ENCODE data around the gene CCDC89. TPM values are rescaled to one million over a fixed set of nuclear protein-coding genes. Genes with fewer than 3 reads are reported as not detected.
"Not testable (repeated sequence)": the region's sequence is repeated elsewhere in the genome, so short reads cannot be mapped to it uniquely, and the experiment has no call there.

Gene CCDC89
- total RNA-seq, 2 donors from 2014 or later: 1.3 to 2.5 TPM

DNA sequence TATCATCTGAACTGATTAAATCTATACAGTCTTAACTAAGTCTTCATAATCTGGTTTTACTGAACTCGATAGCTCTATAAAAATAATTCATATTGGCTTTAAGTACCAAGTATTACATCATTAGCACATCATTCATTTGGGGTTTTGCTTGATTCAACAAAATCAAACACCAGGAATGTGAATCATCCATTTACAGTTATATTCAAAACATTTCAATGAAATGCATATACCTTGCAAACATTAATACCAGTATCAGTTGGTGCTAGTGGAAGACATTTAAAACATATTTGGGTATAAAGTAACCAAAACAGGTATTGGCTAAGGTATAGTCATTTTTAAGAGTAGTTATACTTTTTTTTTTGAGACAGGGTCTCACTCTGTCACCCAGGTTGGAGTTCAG, 12.2 kb upstream of the CCDC89 start:
- DNase-seq (ENCODE audit: low spot score): no peak
- intact Hi-C loops (cut with DNase I): loop anchor here in 1 of 2 donors (10.0 kb wide), 1 partner anchor 117 kb away; the partner anchor contains the start of gene SYTL2

DNA sequence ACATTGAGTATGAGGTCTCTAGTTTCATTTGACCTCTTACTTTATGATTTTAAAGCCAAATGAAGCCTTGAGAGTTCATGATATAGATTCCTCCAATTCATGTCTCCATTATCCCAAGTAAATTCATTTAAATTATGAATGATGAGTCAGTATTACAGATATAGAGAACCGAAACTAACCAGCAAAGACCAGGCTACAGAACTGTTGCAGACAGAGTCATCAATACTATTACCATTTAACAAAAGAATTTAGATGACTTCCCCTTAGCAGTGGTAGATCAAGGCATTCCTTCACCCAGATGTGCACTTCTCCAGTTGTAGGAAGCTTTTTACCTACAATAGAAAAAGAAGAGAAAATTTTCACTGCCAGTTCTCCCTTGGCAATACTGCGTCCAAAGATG, 11.8 kb upstream of the CCDC89 start:
- DNase-seq (ENCODE audit: low spot score): no peak
- intact Hi-C loops (cut with DNase I): loop anchor here in 1 of 2 donors (10.0 kb wide), 1 partner anchor 117 kb away; the partner anchor contains the start of gene SYTL2

DNA sequence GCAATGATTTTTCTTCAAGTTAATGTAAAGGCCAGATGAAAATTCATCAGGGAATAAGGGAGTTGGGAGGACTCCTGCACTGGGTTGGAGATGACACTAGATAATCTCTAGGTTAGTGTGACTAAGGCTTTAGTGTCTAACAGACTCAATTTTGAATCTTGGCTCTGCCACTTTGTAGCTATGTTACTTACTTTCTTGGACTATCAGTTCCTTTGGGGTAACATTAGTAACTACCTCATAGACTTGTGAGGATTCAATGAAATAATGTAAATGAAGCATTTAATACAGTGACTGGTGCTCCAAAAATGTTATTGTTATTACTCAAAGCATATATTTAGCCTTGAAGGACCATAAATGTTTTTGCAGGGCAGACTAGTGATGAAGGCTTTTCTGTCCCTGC, 9.6 kb upstream of the CCDC89 start:
- intact Hi-C loops (cut with DNase I): loop anchor here in 1 of 2 donors (10.0 kb wide), 1 partner anchor 119 kb away; the partner anchor contains the start of gene SYTL2
- DNase-seq (ENCODE audit: low spot score): no peak

- intact Hi-C loops (cut with DNase I): loop anchor here in 1 of 2 donors (10.0 kb wide), 1 partner anchor 120 kb away; the partner anchor contains the start of gene SYTL2
- DNase-seq (ENCODE audit: low spot score): no peak
Measured at GRCh38 chr11:85694385-85694980, 8.5 kb upstream of the CCDC89 start.

DNA sequence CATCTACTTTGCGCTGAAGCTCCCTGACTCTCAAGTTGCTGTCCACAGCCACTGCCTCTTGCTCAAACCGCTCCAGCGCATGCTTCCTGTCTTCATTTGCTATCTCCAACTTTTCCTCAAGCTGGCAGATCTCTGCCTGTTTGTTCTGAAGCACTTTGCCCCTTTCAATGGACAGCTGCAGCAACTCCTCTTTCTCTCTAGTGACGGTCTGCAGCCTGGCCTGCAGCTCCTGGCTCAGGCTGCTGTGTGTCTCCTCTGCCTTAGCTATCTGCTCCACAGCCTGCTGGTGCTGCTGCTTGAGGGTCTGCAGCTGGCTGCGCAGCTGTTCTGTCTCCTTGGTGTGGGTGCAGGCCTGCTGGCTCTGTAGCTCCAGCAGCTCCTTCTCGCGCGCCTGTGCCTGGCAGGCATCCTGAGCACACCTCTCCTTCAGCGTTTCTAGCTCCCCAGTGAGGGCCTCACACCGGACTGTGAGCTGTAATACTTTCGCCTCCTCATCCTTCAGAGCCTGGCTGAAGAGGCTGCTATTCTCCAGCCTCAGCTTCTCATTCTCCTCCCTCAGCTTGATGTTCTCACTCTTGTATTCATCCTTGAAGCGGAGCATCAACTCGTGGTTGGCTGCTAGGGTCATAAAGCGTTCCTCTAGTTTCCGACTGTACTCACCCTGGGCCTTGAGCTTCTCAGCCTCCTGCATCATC, 723 bp downstream of the CCDC89 start:
- peak; percentile 74 for DNase-seq (ENCODE audit: low spot score)
- intact Hi-C loops (cut with DNase I): no loop called here

DNA sequence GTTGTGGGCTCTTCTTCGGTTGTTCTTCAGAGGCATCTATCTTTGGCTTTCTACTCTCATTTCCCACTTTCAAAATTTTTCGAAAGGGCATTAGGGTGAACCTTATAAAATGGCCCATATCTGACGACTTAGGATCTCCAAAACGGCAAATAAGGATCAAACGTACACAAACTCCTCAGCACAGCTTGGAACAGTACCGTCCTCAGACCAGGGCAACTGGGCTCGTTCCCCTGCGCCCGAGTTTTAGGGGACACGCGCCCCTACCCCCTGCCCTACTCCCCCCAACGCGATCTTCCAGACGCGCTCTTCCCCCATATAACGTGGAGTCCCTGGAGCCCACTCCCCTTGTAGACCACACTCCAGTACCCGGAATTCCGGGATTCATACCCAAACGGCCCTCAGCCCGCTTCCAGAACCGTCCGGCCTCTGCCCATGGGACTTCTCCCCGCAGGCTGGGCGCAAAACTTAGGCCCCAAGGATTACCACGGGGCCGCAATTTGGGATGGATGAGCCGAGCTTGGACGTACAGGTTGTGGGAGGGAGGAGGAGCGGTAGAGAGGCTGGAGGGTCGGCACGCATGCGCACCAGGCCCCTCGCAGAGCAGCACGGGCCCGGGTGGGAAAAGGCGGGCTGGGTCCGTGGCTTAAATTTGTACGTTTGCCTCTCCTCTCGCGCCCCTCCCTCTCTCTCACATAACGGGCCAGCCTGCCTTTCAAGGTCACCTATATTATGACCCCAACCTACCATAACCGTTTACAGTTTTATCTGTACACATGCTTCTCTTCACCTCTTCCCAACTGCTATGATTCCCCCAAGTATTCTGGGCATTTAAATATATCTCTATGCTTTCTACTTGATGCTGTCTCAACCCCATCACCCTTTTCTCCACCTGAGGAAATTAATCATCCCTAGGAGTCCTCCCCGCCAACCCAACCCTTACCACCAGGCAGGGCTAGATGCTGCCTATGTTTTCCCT, 3.4 kb downstream of the CCDC89 start:
- intact Hi-C loops (cut with DNase I): no loop called here
- peak; percentile 91 for DNase-seq (ENCODE audit: low spot score)

DNA sequence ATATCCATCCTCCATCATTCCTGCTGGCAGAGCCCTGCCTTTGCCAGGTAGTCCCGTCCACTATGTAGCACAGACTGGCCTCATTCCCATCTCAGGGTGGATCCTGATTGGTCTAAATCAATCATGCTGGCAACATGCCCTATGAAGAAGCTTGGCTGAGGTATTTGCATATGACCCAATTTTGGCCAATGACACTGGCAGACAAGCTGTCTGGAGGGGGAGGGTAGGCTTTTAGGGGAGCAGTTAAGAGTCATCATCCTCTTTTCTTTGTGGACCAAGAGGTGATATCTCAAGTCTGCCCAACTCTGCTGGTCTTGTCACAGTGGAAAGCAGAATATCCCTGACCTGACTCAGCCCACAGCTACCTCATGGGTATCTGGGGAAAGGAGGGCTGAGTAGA, 5.1 kb downstream of the CCDC89 start:
- intact Hi-C loops (cut with DNase I): no loop called here

DNA sequence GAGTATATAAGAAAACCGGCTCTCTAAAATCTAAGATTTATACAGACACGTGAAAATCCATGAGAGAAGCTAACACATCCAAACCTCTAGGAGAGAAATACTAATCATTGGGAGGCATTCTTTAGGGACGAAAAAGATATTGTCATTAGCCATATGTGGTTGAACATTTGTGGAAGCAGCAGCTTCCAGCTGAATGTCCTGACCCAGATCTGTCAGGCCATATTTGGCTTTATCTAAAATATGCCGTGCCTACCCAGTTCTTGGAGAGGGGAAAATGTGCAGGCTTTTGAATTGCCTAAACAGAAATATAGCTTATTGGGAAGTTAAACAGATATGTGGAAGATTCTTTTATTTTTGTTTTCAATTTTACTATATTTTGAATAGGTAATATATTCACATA, 6.4 kb downstream of the CCDC89 start:
- intact Hi-C loops (cut with DNase I): no loop called here
- no peak for DNase-seq (ENCODE audit: low spot score)

More for the DNA sequence above, 5.1 kb downstream of the CCDC89 start:
- DNase-seq (ENCODE audit: low spot score): no peak

GRCh38 chr11:85673393-85673792, 12.6 kb downstream of the CCDC89 start:
- intact Hi-C loops (cut with DNase I): no loop called here
- DNase-seq (ENCODE audit: low spot score): no peak

DNA sequence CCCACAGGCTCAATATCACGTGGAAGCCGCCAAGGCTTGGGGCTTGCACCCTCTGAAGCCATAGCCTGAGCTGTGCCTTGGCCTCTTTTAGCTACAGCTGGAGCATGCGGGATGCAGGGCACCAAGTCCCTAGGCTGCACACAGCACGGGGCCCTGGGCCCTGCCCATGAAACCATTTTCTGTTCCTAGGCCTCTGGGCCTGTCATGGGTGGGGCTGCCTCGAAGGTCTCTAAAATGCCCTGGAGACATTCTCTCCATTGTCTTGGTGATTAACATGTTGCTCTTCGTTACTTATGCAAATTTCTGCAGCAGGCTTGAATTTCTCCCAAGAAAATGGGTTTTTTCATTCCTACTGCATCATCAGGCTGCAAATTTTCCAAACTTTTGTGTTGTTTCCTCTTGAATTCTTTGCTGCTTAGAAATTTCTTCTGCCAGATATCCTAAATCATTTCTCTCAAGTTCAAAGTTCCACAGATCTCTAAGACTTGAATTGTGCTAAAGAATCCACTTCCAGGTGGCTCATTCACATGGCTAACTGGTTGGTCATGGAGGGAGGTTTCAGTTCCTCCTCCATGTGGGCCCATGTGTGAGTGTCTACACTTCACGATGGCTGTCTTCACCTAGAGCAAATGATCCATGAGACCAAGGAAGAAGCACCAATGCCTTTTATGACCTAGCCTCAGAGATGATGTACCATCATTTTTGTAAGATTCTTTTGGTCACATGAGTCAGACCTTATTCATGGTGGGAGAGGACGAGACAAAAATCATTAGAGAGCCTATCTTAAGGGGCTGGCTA, 13.7 kb downstream of the CCDC89 start:
- no peak for DNase-seq (ENCODE audit: low spot score)
- intact Hi-C loops (cut with DNase I): no loop called here

GRCh38 chr11:85670949-85671663, 14.9 kb downstream of the CCDC89 start:
- intact Hi-C loops (cut with DNase I); DNase-seq (ENCODE audit: low spot score): not testable (repeated sequence)

DNA sequence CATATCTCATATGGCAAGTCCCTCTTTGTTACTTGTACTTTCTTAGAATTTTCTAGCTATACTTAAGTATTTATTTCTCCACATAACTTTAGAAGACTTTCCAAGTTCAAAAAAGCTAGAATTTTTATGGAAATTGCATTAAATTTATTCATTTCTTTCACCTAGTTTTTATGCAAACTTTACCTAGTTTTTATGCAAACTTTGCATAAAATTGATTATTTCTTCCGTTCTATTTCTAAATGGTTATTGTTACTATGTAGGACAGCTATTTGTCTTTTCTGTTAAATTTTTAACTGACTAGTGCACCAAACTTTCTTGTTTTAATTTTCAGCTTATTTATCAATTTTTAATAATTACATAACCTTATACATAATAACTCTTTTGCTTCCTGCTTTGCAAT, 17.8 kb downstream of the CCDC89 start:
- intact Hi-C loops (cut with DNase I): no loop called here

GRCh38 chr11:85666687-85667086, 19.3 kb downstream of the CCDC89 start:
- intact Hi-C loops (cut with DNase I): no loop called here
- no peak for DNase-seq (ENCODE audit: low spot score)

More for the DNA sequence above, 17.8 kb downstream of the CCDC89 start:
- DNase-seq (ENCODE audit: low spot score): no peak

DNA sequence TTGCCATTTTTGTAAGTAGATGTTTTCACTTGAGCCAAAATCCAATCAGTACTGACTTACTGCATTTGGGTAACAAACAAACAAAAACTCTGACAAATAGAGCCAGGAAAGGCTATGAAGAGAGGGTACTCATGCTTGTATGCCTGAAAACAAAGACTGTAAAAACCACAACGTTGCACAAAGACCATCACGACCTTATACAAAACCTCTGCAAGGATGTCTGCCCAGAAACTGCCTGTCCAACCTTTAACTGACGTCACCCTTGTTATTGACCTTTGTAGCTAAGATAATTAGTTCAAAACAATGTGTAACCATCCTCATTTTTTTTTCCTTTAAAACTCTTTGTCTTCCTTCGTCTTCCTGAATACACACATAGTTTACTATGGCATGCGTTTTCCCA, 20.3 kb downstream of the CCDC89 start:
- DNase-seq (ENCODE audit: low spot score): no peak
- intact Hi-C loops (cut with DNase I): no loop called here

- peak; percentile 98 for DNase-seq (ENCODE audit: low spot score)
- intact Hi-C loops (cut with DNase I): no loop called here
Measured at GRCh38 chr11:85664615-85665481, 21.1 kb downstream of the CCDC89 start, which contains the start of gene CREBZF. TSS of gene CREBZF (minus strand) at chr11:85665129. CDS start at chr11:85664875, 254 bp downstream.

GRCh38 chr11:85663753-85664614, 22.0 kb downstream of the CCDC89 start:
- intact Hi-C loops (cut with DNase I): no loop called here
- peak; percentile 94 for DNase-seq (ENCODE audit: low spot score)
